Measurements from ENCODE around the gene KIRREL1.

- TF ChIP-seq CTCF (conservative IDR thresholded peaks at IDR 0.05 in 1 of 2, IDR thresholded peaks at IDR 0.05 in 1 of 2; ENCODE audit: extremely low read depth in 1 of 2, insufficient read depth in 1 of 2, low read depth in 1 of 2, low read length in 2 of 2) (no peak), EZH2 (IDR thresholded peaks at IDR 0.05; ENCODE audit: borderline replicate concordance, low read length) (no peak)
Observed at GRCh38 chr1:158053276-158053675, 59.8 kb downstream of the KIRREL1 start.

All from mammary epithelial cell (primary cell).